Stimulated activated naive CD8-positive, alpha-beta T cell treated with anti-CD3 and anti-CD28 coated beads, Interleukin-15, Interleukin-2, amounts not matched to agents 100 U/mL and 50 U/mL, for 24 hours (primary cell): Measurements from ENCODE around the gene DBH.

Experiments used
- ATAC-seq: fragments of 150-1000 bp; cut with Tn5 transposase; one replicate; pipeline ENCODE4 v1.10.0; 2021
- DNase-seq: peaks from one replicate; pipeline ENCODE4 v3.0.0; 2021

Gene DBH

GRCh38 chr9:133635533-133636531, at the start of gene DBH:
Gene DBH, plus strand, starts transcription at chr9:133636363. Its CDS starts 9 bp downstream, at chr9:133636372.
- DNase-seq = no peak
- no peak for ATAC-seq

GRCh38 chr9:133587051-133587450, 49.1 kb upstream of the DBH start:
- no peak for ATAC-seq

GRCh38 chr9:133587466-133587865, 48.7 kb upstream of the DBH start:
- no peak for ATAC-seq

More at GRCh38 chr9:133587051-133587450, 49.1 kb upstream of the DBH start:
- no peak for DNase-seq

GRCh38 chr9:133589454-133590227, 46.5 kb upstream of the DBH start:
- ATAC-seq (no peak), DNase-seq (peak; percentile 69)

More at GRCh38 chr9:133587466-133587865, 48.7 kb upstream of the DBH start:
- DNase-seq = no peak

GRCh38 chr9:133590231-133590855, 45.8 kb upstream of the DBH start:
- no peak for ATAC-seq
- DNase-seq = no peak

GRCh38 chr9:133591116-133591910, 44.9 kb upstream of the DBH start:
- DNase-seq = no peak
- no peak for ATAC-seq

GRCh38 chr9:133591985-133592384, 44.2 kb upstream of the DBH start:
- ATAC-seq (no peak), DNase-seq (no peak)

GRCh38 chr9:133592731-133593409, 43.3 kb upstream of the DBH start:
- ATAC-seq (no peak), DNase-seq (no peak)

- DNase-seq (no peak), ATAC-seq (no peak)
These were observed 42.4 kb upstream of the DBH start for GRCh38 chr9:133593587-133594253.

GRCh38 chr9:133594310-133594709, 41.9 kb upstream of the DBH start:
- DNase-seq = no peak
- no peak for ATAC-seq

- DNase-seq (no peak), ATAC-seq (no peak)
These were observed 40.3 kb upstream of the DBH start for GRCh38 chr9:133595910-133596309.

- DNase-seq (no peak), ATAC-seq (no peak)
These were observed 38.7 kb upstream of the DBH start for GRCh38 chr9:133597316-133597957.

- no peak for ATAC-seq
- no peak for DNase-seq
These were observed 37.2 kb upstream of the DBH start for GRCh38 chr9:133598978-133599377.

- DNase-seq = no peak
- no peak for ATAC-seq
These were observed 36.5 kb upstream of the DBH start for GRCh38 chr9:133599470-133600173.

GRCh38 chr9:133600739-133601138, 35.4 kb upstream of the DBH start:
- ATAC-seq = no peak
- DNase-seq = no peak

GRCh38 chr9:133601746-133602145, 34.4 kb upstream of the DBH start:
- DNase-seq (no peak), ATAC-seq (no peak)

GRCh38 chr9:133602277-133602676, 33.9 kb upstream of the DBH start:
- ATAC-seq (no peak), DNase-seq (no peak)

GRCh38 chr9:133603135-133603927, 32.8 kb upstream of the DBH start:
- DNase-seq (no peak), ATAC-seq (no peak)
